ENCODE data around the gene EBLN2. TPM values are rescaled to one million over a fixed set of nuclear protein-coding genes. Genes with fewer than 3 reads are reported as not detected.
"Not testable (repeated sequence)": the region's sequence is repeated elsewhere in the genome, so short reads cannot be mapped to it uniquely, and the experiment has no call there.

The EBLN2 gene
- total RNA-seq, 1 donor from 2014 or later = 8.8 TPM

DNA sequence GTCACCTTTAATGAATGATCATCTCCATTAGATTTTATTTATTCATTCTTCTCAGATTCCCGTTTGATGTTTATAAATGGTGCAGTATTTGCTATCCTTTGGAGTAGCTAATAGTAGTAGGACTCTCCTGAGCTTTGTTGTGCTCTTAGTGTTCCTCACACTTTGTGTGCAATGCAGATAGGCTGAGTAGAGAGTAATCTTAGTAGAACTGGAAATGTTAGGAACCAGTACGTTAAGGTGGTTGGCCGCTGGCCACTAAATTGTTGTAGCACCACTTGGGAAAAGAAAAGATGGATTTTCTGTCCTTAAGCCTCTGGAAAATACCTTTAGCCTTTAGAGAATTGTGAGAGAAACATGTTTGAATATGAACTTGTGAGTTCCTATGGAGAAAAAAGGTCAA lies 19.9 kb upstream of the EBLN2 start:
- H3K27ac Mint-ChIP-seq = peak overlapping the region; percentile 65
- intact Hi-C loops (cut with micrococcal nuclease) = loop anchor here (2.0 kb wide), 1 partner anchor 65 kb away; no protein-coding TSS in a partner anchor

DNA sequence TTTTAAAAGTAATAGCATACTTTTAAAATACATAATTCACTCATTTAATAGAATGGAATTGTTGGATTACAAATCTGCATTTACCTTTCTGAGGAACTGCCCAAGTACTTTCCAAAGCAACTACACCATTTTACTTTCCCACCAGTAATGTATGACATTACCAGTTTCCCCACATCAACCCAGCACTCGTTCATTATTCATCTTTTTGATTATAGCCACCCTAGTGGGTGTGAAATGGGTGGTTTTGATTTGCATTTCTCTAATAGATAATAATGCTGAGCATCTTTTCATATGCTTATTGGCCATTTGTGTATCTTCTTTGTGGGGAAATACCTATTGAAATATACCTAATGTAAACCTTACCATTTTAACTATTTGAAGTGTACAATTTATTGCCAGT lies 18.0 kb upstream of the EBLN2 start:
- no peak for DNase-seq (ENCODE audit: low spot score)
- Mint-ChIP-seq H3K9me3 (no peaks in the 10 kb centered on the region), H3K36me3 (ENCODE audit: low read depth) (peaks cover 28% of the 10 kb centered on the region), H3K27ac (no peak overlapping the region), H3K27me3 (ENCODE audit: low read depth) (no peaks in the 10 kb centered on the region), H3K4me3 (ENCODE audit: low read depth) (no peak overlapping the region), H3K4me1 (ENCODE audit: low read depth) (peaks cover 45% of the 10 kb centered on the region)
- intact Hi-C loops (cut with micrococcal nuclease) = no loop called here

More for the DNA sequence above, 19.9 kb upstream of the EBLN2 start:
- Mint-ChIP-seq H3K4me3 (ENCODE audit: low read depth) (no peak overlapping the region), H3K9me3 (no peaks in the 10 kb centered on the region), H3K4me1 (ENCODE audit: low read depth) (peaks cover 58% of the 10 kb centered on the region), H3K27me3 (ENCODE audit: low read depth) (no peaks in the 10 kb centered on the region), H3K36me3 (ENCODE audit: low read depth) (peaks cover 33% of the 10 kb centered on the region)
- no peak for DNase-seq (ENCODE audit: low spot score)

DNA sequence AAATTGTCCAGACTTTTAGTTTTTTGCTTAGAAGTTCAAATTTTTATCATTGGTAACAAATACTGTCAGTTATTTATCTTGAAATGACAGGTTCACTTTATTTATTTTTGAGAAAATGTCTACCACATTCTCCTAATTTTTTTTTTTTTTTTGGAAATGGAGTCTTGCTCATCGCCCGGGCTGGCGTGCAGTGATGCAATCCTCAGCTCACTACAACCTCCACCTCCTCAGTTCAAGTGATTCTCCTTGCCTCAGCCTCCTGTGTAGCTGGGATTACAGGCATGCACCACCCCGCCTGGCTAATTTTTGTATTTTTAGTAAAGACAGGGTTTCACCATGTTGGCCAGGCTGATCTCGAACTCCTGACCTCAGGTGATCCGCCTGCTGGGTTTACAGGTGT lies 16.1 kb upstream of the EBLN2 start:
- DNase-seq (ENCODE audit: low spot score) = no peak
- peaks cover 41% of the 10 kb centered on the region for H3K4me1 Mint-ChIP-seq (ENCODE audit: low read depth)
- no peaks in the 10 kb centered on the region for H3K27me3 Mint-ChIP-seq (ENCODE audit: low read depth)
- H3K27ac Mint-ChIP-seq = no peak overlapping the region
- intact Hi-C loops (cut with micrococcal nuclease) = no loop called here
- no peaks in the 10 kb centered on the region for H3K9me3 Mint-ChIP-seq
- no peak overlapping the region for H3K4me3 Mint-ChIP-seq (ENCODE audit: low read depth)
- H3K36me3 Mint-ChIP-seq (ENCODE audit: low read depth) = peaks cover 32% of the 10 kb centered on the region

DNA sequence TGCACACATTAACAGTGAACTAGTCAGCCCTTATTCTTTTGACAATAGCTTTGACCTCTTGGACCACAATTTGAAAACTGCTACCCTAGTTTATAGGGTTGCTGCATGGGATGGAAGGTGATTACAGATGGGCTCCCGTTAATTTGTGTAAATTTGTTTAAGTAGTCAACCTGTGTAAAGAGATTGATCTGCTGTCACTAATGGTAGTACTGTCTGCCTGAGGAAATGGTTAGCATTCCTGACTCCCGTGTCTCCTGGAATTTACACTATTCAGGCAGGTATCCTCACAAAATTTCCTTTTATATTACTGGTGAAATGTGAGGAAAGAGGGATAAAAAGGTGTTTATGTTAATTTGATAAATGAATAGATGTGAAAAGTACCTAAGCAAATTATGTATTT lies 15.3 kb upstream of the EBLN2 start:
- Mint-ChIP-seq H3K9me3 (no peaks in the 10 kb centered on the region), H3K4me1 (ENCODE audit: low read depth) (peaks cover 33% of the 10 kb centered on the region), H3K4me3 (ENCODE audit: low read depth) (no peak overlapping the region), H3K27ac (no peak overlapping the region), H3K36me3 (ENCODE audit: low read depth) (peaks cover 34% of the 10 kb centered on the region), H3K27me3 (ENCODE audit: low read depth) (no peaks in the 10 kb centered on the region)
- intact Hi-C loops (cut with micrococcal nuclease) = no loop called here
- no peak for DNase-seq (ENCODE audit: low spot score)

DNA sequence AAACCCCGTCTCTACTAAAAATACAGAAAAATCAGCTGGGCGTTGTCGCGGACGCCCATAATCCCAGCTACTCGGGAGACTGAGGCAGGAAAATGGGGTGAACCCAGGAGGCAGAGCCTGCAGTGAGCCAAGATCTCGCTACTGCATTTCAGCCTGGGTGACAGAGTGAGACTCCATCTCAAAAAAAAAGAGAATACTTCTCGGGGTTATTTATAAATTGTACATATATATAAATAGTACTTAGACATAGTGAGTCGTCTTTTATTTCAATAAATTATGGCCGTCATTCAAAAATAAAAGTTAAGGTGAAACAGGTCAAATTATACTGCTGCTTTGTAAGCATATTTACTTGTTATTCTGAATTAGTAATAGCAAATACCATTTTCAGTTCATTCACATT lies 12.1 kb upstream of the EBLN2 start:
- no peak for DNase-seq (ENCODE audit: low spot score)
- Mint-ChIP-seq H3K4me1 (ENCODE audit: low read depth) (peaks cover 14% of the 10 kb centered on the region), H3K36me3 (ENCODE audit: low read depth) (peaks cover 30% of the 10 kb centered on the region), H3K27me3 (ENCODE audit: low read depth) (no peaks in the 10 kb centered on the region), H3K9me3 (no peaks in the 10 kb centered on the region), H3K4me3 (ENCODE audit: low read depth) (no peak overlapping the region), H3K27ac (no peak overlapping the region)
- intact Hi-C loops (cut with micrococcal nuclease) = no loop called here

DNA sequence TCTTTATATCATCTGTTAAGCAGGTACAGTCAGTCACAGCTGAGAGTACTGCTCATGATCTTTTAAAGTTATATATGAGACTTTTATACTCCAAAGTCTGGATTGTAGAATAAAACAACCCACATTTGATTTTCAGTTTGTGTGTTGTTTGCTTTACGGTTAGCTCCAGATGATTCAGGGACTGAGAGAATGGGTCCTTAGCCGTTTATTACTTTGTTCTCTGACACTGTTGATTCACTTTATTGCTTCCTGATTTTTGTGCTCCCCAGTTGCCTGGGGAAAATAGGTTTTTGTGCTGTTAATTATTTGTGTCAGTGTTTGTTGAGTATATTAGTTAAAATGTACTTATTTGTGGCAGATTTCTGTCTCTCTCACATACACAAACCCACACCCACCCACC lies 8.6 kb upstream of the EBLN2 start:
- Mint-ChIP-seq H3K9me3 (no peaks in the 10 kb centered on the region), H3K4me1 (ENCODE audit: low read depth) (peaks cover 14% of the 10 kb centered on the region), H3K27ac (no peak overlapping the region), H3K27me3 (ENCODE audit: low read depth) (no peaks in the 10 kb centered on the region), H3K4me3 (ENCODE audit: low read depth) (no peak overlapping the region), H3K36me3 (ENCODE audit: low read depth) (peaks cover 19% of the 10 kb centered on the region)
- no peak for DNase-seq (ENCODE audit: low spot score)
- intact Hi-C loops (cut with micrococcal nuclease) = no loop called here

DNA sequence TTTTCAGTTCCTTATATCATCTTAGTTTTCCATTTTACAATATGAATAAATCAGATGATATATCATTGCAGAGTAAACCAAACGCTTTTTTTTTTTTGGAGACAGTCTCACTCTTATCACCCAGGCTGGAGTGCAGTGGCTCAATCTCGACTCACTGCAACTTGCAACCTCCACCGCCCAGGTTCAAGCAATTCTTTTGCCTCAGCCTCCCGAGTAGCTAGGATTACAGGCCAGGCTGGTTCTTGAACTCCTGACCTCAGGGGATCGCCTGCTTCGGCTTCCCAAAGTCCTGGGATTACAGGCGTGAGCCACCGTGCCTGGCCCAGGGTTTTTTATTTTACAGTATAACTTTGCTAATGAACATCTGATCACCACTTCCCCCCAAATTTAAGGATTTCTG lies 5.9 kb upstream of the EBLN2 start:
- intact Hi-C loops (cut with micrococcal nuclease) = loop anchor here (5.0 kb wide), 1 partner anchor 58 kb away; the partner anchor contains the start of gene PPP4R2
- no peak for DNase-seq (ENCODE audit: low spot score)
- Mint-ChIP-seq H3K27ac (no peak overlapping the region), H3K9me3 (no peaks in the 10 kb centered on the region), H3K27me3 (ENCODE audit: low read depth) (no peaks in the 10 kb centered on the region), H3K4me1 (ENCODE audit: low read depth) (peaks cover 20% of the 10 kb centered on the region), H3K36me3 (ENCODE audit: low read depth) (peaks cover 23% of the 10 kb centered on the region), H3K4me3 (ENCODE audit: low read depth) (no peak overlapping the region)

DNA sequence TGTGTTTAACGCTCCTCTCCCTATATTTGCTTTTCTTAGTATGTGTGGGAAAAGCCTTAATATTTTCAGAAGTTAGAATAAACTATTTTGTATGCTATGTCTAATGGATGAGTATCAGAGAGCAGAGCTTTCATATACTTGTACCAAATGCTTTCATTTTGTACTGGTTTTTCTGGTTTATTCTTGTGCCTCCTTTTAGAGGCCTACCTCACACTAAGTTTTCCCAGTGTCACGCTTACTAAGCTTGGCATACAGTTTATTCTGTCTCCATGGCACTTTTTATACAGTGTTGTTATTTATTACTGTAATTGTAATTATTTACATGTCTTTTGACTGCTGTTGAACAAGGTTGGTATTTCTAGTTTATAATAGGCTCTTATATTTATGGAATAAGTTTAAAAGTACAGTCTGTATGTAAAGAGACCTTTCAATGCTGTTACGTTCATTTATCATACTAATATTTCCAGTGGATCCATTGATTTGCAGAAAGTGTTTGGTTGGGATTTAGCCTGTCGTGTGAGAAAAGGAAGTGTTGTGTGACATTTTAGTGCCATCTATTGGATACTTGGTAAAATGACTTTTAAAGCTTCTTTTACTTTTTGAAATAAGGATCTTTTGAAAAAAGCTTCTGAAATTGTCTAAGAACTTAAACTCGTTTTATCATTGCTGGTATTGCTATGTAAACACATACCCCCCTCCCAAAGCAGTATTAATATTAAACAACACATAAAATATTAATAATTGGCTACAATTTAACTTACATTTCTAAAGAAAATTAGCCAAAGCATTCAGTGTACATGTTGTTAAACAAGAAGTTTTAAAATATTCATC lies 5.2 kb upstream of the EBLN2 start:
- DNase-seq (ENCODE audit: low spot score) = no peak
- peak overlapping the region; percentile 1 for H3K27ac Mint-ChIP-seq
- no peaks in the 10 kb centered on the region for H3K27me3 Mint-ChIP-seq (ENCODE audit: low read depth)
- H3K36me3 Mint-ChIP-seq (ENCODE audit: low read depth) = peaks cover 23% of the 10 kb centered on the region
- intact Hi-C loops (cut with micrococcal nuclease) = loop anchor here (1.0 to 5.0 kb wide), 2 partner anchors 59 to 117 kb away; partner anchors contain the start of gene PPP4R2
- H3K4me3 Mint-ChIP-seq (ENCODE audit: low read depth) = no peak overlapping the region
- H3K4me1 Mint-ChIP-seq (ENCODE audit: low read depth) = peaks cover 20% of the 10 kb centered on the region
- no peaks in the 10 kb centered on the region for H3K9me3 Mint-ChIP-seq

DNA sequence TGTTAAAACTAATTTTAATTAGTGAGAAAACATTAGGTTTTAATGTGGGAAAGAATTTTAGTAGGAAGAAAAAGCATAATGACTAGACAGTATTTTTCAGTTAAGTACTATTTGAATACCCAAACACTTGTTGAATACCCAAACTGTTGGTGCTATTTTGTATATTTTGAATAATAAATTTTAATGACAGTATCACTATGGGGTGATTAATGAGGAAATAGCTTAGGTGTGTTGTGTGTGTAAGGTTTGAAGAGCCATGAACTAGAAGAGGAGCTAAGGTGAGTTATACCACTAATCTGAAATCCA lies 4.7 kb upstream of the EBLN2 start:
- peaks cover 25% of the 10 kb centered on the region for H3K36me3 Mint-ChIP-seq (ENCODE audit: low read depth)
- DNase-seq (ENCODE audit: low spot score) = no peak
- H3K9me3 Mint-ChIP-seq = no peaks in the 10 kb centered on the region
- no peaks in the 10 kb centered on the region for H3K27me3 Mint-ChIP-seq (ENCODE audit: low read depth)
- peaks cover 20% of the 10 kb centered on the region for H3K4me1 Mint-ChIP-seq (ENCODE audit: low read depth)
- intact Hi-C loops (cut with micrococcal nuclease) = loop anchor here (1.0 to 5.0 kb wide), 2 partner anchors 59 to 117 kb away; partner anchors contain the start of gene PPP4R2
- H3K4me3 Mint-ChIP-seq (ENCODE audit: low read depth) = no peak overlapping the region
- no peak overlapping the region for H3K27ac Mint-ChIP-seq

DNA sequence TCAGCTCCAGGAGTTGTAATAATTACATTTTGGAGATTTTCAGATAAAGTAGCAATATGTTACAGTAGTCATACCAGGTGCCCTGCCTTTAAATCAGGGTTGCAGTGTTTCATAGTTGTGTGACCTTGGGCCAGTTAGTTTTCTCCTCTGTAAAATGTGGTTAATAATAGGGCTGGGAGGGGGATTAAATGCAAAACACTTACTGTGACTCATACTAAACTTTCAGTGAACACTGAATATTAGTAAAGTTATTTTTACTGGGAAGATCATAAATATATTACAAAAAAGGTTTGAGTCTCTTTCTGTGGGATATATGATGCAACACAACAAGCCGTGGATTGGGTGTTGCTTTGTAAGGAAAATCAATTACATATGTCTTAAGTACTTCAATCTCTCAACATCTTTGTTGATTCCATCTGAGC lies 1.1 kb upstream of the EBLN2 start:
- Mint-ChIP-seq H3K36me3 (ENCODE audit: low read depth) (peaks cover 50% of the 10 kb centered on the region), H3K27me3 (ENCODE audit: low read depth) (no peaks in the 10 kb centered on the region), H3K4me1 (ENCODE audit: low read depth) (peaks cover 16% of the 10 kb centered on the region), H3K4me3 (ENCODE audit: low read depth) (no peak overlapping the region), H3K9me3 (no peaks in the 10 kb centered on the region), H3K27ac (no peak overlapping the region)
- no peak for DNase-seq (ENCODE audit: low spot score)
- intact Hi-C loops (cut with micrococcal nuclease) = no loop called here

DNA sequence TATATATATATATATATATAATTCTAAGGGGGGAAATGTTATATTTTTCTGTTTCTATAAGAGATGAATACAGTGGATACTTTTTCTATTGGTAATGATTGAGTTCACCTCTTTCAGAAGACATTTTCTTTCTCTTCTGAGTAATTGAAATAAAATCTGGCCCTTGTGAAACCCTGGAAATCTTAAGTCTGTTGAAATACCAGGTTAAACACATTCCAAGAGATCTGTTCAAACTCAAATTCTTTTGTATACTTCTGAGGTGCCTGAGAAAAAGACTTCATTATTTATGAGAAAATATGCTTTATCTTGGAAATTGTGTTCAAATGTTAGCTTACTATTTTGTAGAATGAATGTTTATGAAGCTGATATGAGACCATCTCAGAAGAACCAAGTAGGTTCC lies 4.8 kb downstream of the EBLN2 start:
- H3K4me1 Mint-ChIP-seq (ENCODE audit: low read depth); H3K4me3 Mint-ChIP-seq (ENCODE audit: low read depth); intact Hi-C loops (cut with micrococcal nuclease); H3K9me3 Mint-ChIP-seq; H3K27ac Mint-ChIP-seq; DNase-seq (ENCODE audit: low spot score); H3K27me3 Mint-ChIP-seq (ENCODE audit: low read depth): not testable (repeated sequence)
- peaks cover 49% of the 10 kb centered on the region for H3K36me3 Mint-ChIP-seq (ENCODE audit: low read depth)

DNA sequence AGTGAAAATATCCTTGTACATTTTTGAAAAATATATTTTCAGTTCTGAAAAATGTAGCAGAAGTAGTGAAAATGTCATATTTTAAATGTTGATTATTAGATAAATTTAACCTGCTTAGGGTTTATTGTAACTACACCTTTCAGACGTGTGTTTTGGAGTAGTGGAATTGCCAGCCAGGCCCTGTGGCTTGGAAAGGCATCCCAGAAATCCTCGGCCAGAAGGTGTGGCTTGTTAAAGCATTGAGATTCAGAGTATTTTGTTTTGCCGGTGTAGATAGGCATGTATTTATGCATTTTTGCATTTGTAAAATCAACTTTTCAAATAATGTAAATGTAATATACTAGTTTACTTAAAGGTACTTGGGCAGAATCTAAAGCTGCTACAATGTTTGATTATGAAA lies 7.0 kb downstream of the EBLN2 start:
- H3K27ac Mint-ChIP-seq = no peak overlapping the region
- H3K36me3 Mint-ChIP-seq (ENCODE audit: low read depth) = peaks cover 34% of the 10 kb centered on the region
- intact Hi-C loops (cut with micrococcal nuclease) = no loop called here
- no peak overlapping the region for H3K4me3 Mint-ChIP-seq (ENCODE audit: low read depth)
- no peaks in the 10 kb centered on the region for H3K27me3 Mint-ChIP-seq (ENCODE audit: low read depth)
- no peaks in the 10 kb centered on the region for H3K9me3 Mint-ChIP-seq
- H3K4me1 Mint-ChIP-seq (ENCODE audit: low read depth) = peaks cover 28% of the 10 kb centered on the region
- no peak for DNase-seq (ENCODE audit: low spot score)

DNA sequence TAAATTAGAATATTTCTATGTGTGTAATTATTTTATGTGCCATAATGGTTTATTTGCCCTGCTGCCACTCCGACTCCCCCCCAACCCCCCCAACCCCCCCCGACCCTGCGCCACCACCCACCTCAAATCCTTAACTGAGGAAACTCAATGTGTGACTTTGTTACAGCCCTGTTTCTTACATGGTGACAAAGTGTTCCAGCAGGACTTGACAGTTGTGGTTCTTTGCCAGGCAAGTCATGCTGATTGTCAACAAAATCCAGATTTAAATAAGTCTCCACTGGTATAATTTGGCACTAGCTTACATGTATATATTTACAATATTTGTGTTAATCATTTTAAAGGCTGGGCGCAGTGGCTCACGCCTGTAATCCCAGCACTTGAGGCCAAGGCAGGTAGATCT lies 7.7 kb downstream of the EBLN2 start:
- Mint-ChIP-seq H3K4me3 (ENCODE audit: low read depth) (no peak overlapping the region), H3K36me3 (ENCODE audit: low read depth) (peaks cover 27% of the 10 kb centered on the region), H3K9me3 (no peaks in the 10 kb centered on the region), H3K27me3 (ENCODE audit: low read depth) (no peaks in the 10 kb centered on the region), H3K27ac (no peak overlapping the region), H3K4me1 (ENCODE audit: low read depth) (peaks cover 29% of the 10 kb centered on the region)
- no peak for DNase-seq (ENCODE audit: low spot score)
- intact Hi-C loops (cut with micrococcal nuclease) = no loop called here
